ENCODE data around the gene PHF24. TPM values are rescaled to one million over a fixed set of nuclear protein-coding genes. Genes with fewer than 3 reads are reported as not detected.

PHF24 gene
- total RNA-seq, 4 donors from 2014 or later, result under 0.01 to 0.99 (median 0.76) TPM

DNA sequence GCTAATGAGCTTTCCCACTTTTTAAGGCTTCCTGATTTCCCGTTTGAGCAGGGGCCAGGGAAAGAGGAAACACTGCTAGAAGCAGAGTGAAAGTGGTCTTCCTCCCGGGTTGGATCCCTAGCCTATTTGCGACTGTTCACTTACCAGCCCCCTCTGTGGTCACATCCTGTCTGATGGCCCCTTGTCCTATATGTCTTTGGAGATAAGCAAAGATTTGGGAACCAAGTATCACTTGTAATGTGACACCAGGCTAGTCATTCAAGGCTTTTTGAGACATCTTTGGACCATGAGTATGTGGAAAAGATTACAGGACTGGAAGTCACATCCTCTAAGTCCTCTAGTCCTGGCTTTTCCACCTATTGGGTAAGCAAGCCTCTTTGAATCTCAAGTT is 37.6 kb downstream of the PHF24 start:
- Histone ChIP-seq H3K36me3 (peaks cover 6 to 25% (median 19%) of the 10 kb centered on the region in 4 donors), H3K4me3 (no peak overlapping the region), H3K27me3 (no peaks in the 10 kb centered on the region), H3K27ac (replicated peaks in 1 of 4) (peak overlapping the region in 2 of 4 donors; percentile 98 to 99), H3K9me3 (no peaks in the 10 kb centered on the region), H3K4me1 (peaks cover 58 to 80% (median 68%) of the 10 kb centered on the region in 4 donors)
- TF ChIP-seq POLR2AphosphoS5 (IDR thresholded peaks at IDR 0.05), result no peak
- TF ChIP-seq, protein P1, sequence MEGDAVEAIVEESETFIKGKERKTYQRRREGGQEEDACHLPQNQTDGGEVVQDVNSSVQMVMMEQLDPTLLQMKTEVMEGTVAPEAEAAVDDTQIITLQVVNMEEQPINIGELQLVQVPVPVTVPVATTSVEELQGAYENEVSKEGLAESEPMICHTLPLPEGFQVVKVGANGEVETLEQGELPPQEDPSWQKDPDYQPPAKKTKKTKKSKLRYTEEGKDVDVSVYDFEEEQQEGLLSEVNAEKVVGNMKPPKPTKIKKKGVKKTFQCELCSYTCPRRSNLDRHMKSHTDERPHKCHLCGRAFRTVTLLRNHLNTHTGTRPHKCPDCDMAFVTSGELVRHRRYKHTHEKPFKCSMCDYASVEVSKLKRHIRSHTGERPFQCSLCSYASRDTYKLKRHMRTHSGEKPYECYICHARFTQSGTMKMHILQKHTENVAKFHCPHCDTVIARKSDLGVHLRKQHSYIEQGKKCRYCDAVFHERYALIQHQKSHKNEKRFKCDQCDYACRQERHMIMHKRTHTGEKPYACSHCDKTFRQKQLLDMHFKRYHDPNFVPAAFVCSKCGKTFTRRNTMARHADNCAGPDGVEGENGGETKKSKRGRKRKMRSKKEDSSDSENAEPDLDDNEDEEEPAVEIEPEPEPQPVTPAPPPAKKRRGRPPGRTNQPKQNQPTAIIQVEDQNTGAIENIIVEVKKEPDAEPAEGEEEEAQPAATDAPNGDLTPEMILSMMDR (IDR thresholded peaks at IDR 0.05), result no peak
- TF ChIP-seq EP300 (IDR thresholded peaks at IDR 0.05), result no peak
- TF ChIP-seq POLR2A (IDR thresholded peaks at IDR 0.05; ENCODE audit: low read depth), result no peak
- intact Hi-C loops (cut with DNase I), result no loop called here
- no peak for DNase-seq (ENCODE audit: extremely low spot score)
- 37% methylated on average over 3 of the region's 3 CpGs for WGBS

DNA sequence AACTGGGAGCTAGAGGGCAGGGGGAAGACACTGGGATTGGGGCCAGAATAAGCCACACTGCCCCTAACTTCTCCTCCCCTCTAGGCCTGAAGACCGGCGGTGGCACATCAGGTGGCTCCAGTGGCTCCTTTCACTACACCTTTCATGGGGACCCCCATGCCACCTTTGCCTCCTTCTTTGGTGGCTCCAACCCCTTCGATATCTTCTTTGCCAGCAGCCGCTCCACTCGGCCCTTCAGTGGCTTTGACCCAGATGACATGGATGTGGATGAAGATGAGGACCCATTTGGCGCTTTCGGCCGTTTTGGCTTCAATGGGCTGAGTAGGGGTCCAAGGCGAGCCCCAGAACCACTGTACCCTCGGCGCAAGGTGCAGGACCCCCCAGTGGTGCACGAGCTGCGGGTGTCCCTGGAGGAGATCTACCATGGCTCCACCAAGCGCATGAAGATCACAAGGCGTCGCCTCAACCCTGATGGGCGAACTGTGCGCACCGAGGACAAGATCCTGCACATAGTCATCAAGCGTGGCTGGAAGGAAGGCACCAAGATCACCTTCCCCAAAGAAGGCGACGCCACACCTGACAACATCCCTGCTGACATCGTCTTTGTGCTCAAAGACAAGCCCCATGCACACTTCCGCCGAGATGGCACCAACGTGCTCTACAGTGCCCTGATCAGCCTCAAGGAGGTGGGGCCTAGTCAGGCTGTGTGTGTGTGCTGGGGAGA is 38.3 kb downstream of the PHF24 start:
- TF ChIP-seq, protein P1 (IDR thresholded peaks at IDR 0.05), result no peak
- TF ChIP-seq POLR2AphosphoS5 (IDR thresholded peaks at IDR 0.05) (no peak), EP300 (IDR thresholded peaks at IDR 0.05) (no peak), POLR2A (IDR thresholded peaks at IDR 0.05; ENCODE audit: low read depth) (no peak)
- DNase-seq (ENCODE audit: extremely low spot score), result peak; percentile 68
- Histone ChIP-seq H3K27ac (replicated peaks in 1 of 4) (peak overlapping the region in 2 of 4 donors; percentile 98 to 99), H3K9me3 (no peaks in the 10 kb centered on the region), H3K36me3 (peaks cover 6 to 25% (median 19%) of the 10 kb centered on the region in 4 donors), H3K4me1 (peaks cover 51 to 73% (median 61%) of the 10 kb centered on the region in 4 donors), H3K27me3 (no peaks in the 10 kb centered on the region), H3K4me3 (no peak overlapping the region)
- intact Hi-C loops (cut with DNase I), result no loop called here
- 96% methylated on average over 18 of the region's 26 CpGs for WGBS

DNA sequence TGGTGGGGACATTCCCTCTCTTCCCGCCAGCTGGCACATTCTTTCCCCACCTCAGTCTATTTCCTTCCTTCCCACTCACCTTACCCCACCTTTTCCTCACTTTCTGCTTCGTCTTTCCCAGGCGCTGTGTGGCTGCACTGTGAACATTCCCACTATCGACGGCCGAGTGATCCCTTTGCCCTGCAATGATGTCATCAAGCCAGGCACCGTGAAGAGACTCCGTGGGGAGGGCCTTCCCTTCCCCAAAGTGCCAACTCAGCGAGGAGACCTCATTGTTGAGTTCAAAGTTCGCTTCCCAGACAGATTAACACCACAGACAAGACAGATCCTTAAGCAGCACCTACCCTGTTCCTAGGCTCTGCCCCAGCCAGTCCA is 38.8 kb downstream of the PHF24 start:
- Histone ChIP-seq H3K36me3 (peaks cover 6 to 25% (median 19%) of the 10 kb centered on the region in 4 donors), H3K27me3 (no peaks in the 10 kb centered on the region), H3K4me3 (no peak overlapping the region), H3K27ac (replicated peaks in 1 of 4) (peak overlapping the region in 2 of 4 donors; percentile 98 to 99), H3K4me1 (peaks cover 48 to 73% (median 59%) of the 10 kb centered on the region in 4 donors), H3K9me3 (no peaks in the 10 kb centered on the region)
- WGBS, result 79% methylated on average over 10 of the region's 10 CpGs
- intact Hi-C loops (cut with DNase I), result no loop called here
- peak; percentile 34 for DNase-seq (ENCODE audit: extremely low spot score)
- no peak for TF ChIP-seq POLR2A (IDR thresholded peaks at IDR 0.05; ENCODE audit: low read depth)
- TF ChIP-seq, protein P1 (IDR thresholded peaks at IDR 0.05), result no peak
- no peak for TF ChIP-seq POLR2AphosphoS5 (IDR thresholded peaks at IDR 0.05)

DNA sequence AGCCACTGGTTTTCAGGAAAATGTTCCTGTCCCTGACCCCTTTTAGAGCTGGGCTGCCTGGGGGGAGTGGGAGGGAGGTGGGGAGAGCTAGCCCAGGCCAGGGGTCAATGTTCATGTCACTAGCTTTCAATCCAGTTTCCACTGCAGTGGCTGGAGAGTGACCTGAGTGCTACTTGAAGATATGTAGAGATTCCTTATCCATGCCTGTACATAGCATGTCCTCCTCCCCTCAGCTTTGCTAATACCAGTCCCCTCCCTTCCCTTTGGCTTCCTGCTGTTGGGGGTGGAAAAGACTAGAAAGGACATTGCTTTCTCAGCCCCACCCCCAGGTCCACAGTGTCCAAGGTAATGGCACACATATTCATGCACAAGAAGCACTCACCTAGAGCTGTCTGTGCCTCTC is 39.3 kb downstream of the PHF24 start:
- Histone ChIP-seq H3K4me3 (no peak overlapping the region), H3K36me3 (peaks cover 6 to 25% (median 19%) of the 10 kb centered on the region in 4 donors), H3K27me3 (no peaks in the 10 kb centered on the region), H3K4me1 (peaks cover 43 to 69% (median 55%) of the 10 kb centered on the region in 4 donors), H3K9me3 (no peaks in the 10 kb centered on the region), H3K27ac (replicated peaks in 1 of 4) (peak overlapping the region in 2 of 4 donors; percentile 98 to 99)
- TF ChIP-seq EP300 (IDR thresholded peaks at IDR 0.05), result no peak
- TF ChIP-seq, protein P1 (IDR thresholded peaks at IDR 0.05), result no peak
- no peak for TF ChIP-seq POLR2AphosphoS5 (IDR thresholded peaks at IDR 0.05)
- TF ChIP-seq POLR2A (IDR thresholded peaks at IDR 0.05; ENCODE audit: low read depth), result no peak
- intact Hi-C loops (cut with DNase I), result no loop called here
- peak; percentile 78 for DNase-seq (ENCODE audit: extremely low spot score)
